Measurements from ENCODE around the gene TBXA2R.
"Not testable (repeated sequence)": the region's sequence is repeated elsewhere in the genome, so short reads cannot be mapped to it uniquely, and the experiment has no call there.

The TBXA2R gene

DNA sequence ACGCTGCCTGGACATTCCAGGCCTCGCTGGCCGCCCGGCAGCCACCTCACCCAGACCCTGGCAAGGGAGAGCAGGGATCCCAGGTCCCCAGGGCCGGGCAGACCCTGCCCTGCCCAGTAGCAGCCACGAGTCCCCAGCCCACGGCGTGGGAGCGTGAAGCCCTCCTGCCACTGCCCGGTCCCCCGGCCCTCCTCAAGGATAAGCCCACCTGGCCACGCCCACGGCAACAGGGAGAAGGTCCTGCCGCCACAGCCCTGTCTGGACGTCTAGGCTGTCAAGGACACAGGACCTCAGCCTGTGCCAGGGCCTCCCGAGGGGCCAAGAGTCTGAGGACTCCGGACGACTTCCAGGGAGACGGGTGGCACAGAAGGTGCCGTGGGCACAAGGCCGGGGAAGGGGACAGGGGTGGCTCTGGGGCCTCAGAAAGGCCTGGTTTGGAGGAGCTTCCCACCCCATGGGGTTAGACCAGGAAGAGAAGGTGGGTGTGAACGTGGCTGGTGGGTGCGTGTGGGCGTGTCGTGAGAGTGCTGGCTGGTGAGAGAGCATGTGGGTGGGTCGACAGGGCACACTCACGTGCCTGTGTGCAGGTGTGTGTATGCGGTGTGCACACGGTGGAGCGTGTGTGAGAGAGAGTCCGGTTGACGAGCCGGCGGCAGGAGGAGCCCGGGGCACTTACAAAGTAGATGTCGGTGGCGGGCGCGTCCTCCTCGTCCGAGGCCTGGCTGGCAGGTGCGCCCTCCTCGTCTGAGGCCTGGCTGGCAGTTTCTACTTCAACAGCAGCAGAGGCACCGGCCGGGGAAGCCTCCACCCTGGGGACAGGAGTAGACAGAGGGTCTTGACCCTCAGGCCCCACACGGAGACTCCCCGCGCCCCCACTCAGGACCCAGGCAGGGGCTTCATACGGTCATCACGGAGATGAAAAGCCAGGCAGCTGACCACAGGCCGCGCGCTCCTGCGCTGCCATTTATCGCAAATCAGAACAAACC is 31.8 kb upstream of the TBXA2R start:
- no peak for DNase-seq

DNA sequence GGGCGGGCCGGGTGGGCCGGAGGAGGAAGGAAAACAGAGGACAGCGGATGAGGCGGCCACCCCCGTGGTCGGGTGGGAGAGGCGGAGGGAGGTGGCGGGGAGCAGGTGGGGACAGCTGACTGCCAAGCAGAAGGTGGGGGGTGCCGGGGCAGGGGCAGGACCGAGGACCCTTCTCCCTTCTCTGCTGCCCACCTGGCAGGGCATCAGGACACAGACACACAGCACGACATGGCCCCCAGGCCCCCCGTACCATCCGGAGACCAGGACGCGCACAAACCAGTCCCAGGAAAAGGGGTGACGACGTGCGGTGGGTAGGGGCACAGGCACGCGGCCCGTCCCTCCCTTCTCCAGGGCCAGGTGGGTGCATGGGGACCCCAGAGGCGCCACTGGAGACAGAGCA is 30.9 kb upstream of the TBXA2R start:
- DNase-seq: no peak

DNA sequence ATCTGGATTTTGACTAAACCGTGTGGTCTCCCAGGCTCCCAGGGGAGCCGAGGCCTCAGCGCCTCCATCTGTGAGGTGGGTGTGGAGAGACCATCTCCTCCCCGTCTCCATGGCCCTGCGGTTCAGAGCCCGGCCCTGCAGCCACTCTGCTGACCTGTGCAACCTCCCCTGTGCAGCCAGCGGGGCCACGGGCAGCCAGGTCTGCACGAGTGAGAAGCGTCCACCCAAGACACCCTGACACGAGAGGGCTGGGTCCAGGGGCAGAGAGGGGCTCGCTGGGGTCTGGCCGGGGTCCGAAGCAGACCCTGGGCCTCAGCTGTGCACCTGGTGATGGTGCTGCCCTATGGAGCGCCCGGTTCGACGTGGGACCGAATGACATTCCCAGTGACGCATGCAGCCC is 30.3 kb upstream of the TBXA2R start:
- no peak for DNase-seq

DNA sequence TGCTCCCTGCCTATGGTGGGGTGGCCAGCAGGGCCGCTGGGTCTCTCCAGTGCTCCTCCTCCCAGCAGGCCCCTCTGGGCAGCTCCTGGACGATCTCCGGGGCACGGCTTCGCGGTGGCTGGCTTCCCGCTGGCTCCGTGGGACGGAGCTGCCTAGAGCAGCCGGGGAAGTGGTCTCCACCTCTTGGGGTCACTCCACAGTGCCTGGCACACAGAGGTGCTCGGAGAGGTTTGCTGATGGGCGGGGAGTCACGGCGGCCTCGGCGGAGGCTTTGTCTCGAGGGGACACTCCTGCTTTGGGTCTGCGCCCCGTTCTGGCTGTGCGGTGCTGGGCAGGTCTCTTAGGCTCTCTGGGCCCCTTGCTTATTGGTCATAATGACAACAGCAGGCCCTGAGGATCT is 29.8 kb upstream of the TBXA2R start:
- no peak for DNase-seq

DNA sequence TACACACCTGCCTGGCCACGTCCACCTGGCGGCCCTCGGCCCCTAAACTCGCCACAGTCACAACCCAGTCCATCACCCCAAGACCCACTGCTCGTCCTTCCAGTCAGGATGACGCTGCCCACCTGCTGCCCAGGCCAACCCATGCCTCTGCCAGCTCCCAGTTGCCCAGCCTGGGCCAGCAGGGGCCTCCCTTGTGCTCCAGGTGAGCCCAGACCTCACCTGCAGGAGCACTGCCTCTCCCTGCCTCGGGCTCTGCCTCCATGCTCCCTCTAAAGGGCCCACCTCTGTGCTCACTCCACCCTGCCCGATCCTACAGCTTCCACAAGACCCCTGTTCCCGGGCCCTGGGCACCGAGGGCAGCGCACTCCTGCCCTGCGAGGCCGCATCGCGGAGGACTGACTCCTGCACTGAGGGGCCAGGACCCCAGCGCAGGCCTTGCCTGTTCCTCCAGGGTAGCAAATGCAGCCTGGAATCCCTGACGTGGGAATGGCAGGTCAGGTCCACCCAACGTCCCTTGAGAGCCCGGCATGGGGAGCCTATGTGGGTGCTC is 27.9 kb upstream of the TBXA2R start:
- no peak for DNase-seq

DNA sequence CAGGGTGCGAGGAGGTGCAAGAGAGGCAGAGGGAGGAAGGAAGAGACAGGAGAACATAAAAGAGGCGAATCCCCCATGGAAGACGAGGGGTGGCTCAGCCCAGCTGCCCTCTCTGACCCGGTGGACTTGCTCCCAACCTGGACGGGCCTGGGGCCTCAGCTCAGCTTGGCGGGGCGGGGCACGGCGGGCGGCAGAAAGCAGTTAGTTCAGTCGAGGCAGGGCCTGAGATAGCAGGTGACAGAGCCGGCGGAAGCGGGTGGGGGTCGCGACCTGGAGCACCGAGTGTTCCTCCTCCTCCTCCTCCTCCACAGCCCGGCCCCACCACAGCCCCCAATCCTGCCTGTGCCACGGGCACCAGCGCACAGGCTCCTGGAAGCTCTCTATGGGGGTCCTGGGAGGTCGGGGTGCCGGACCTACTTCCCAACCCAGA is 26.9 kb upstream of the TBXA2R start:
- no peak for DNase-seq

DNA sequence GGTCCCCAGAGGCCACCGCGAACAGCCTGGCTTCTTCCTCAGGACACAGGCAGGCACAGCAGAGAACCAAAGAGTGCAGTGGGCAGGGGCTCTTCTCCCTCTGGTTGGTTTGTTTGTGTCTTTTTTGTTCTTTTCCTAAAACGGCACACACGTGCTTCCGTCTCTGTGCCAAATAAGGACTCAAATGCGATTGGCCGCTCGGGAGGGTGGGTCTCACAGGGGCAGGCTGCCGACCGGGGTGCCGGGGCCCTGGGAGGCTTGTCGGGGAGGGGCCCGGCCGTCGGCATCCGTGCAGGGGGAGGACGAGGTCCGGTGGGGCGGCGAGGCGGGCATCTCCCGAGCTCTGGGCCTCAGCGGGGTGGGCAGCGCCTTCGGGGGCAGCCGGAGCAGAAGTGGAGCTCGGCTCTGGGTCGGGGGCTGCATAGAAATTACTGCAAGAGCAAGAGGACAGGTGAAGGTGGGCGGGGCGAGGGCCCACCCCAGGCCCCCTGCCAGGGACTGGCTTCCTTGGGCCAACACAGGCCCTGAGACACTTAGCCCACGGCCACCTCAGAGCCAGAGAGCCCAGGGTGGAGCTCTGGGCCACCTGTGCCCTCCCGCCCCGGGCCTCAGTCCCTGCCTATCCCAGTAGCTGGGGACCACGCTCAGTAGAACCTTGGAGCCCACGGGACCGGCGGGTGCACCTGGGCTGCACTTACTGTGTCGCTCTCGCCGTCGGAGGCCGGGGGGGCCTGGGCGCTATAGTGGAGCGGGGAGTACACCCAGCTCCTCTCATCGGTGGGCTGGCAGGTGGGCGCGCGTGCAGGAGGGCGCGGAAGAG is 26.3 kb upstream of the TBXA2R start:
- DNase-seq: peak; percentile 14 to 25

DNA sequence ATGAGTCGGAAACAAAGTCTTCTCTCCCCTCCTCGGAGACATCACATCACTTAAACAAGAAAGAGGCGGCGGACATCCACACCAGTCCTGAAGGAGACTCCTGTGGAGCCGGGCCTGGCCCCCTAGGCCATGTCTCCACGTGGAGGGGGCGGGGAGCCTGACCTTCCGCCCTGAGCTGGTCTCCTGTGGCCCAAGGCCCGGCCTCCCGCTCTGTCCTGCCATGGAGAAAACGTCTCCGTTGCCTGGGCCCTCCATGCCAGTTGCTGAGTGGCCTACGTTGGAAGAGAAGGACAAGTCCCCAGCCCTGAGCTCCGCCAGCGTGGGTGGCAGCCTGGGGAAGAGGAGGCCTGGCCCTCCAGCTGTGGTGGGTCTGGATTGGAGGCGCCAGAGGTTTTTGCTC is 25.4 kb upstream of the TBXA2R start:
- DNase-seq: no peak

DNA sequence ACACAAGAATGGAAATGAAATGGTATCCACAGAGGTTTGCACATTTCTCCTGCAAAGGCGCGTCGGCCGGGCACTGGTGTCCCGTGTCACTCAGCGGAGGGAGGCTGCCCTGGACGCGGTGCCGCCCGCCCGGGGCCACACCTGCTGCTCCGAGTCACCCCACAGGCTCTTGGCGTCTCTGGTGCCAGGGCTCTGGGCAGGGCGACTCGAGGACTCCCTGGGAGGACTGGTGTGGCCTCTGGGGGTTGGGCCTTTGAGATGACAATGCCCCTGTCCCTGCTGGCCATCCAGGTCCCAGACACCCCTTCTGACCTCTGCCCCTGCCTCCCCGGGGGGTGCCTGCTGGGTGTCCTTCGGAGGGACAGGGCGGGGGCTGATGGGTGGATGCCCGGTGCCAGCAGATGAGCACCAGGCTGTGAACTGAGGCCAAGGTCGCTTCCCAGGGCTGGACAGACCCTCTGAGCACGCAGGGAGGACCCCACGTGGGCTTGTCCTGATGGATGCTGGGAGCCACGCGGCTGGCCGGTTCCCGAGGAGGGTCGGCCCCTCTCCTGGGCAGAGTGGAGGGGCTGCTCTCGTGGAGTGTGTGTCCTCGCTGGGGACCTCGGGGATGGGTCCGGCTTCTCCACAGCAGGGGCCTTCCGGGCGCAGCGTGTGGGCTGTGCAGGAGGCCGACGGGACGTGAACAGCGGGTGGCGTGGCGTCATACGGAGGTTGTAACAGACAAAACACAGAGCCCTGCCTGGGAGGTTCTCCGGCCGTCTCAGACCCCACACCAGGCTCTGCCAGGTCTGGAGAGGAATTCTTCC is 24.6 kb upstream of the TBXA2R start:
- DNase-seq: no peak

DNA sequence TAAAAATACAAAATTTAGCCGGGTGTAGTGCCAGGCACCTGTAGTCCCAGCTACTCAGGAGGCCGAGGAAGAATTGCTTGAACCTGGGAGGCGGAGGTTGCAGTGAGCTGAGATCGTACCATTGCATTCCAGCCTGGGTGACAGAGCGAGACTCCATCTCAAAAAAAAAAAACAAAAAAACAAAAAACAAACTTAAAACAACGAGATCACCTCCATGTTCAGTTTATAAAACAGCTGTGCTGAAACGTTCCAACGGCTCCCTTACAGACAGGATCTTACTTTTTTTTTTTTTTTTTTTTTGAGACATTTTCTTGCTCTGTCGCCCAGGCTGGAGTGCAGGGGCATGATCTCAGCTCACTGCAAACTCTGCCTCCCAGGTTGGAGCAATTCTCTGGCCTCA is 22.1 kb upstream of the TBXA2R start:
- DNase-seq: not testable (repeated sequence)

DNA sequence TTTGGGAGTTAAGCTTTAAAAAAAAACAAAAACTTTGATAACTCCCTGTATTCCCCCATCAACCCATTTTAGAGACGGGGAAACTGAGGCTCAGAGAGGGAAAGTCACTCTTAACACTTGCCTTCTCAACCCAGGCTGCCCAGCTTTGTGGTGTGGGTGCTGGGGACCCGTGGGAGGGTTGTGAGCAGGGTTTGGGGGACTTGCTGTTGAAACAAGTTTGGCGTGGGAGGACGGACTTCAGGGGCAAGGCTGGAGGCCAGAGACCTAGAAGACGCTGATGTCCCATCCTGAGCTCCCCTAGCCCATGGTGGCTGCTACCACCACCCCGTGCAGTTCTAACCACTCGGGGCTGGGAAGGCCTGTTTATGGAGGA is 20.7 kb upstream of the TBXA2R start:
- DNase-seq: no peak

DNA sequence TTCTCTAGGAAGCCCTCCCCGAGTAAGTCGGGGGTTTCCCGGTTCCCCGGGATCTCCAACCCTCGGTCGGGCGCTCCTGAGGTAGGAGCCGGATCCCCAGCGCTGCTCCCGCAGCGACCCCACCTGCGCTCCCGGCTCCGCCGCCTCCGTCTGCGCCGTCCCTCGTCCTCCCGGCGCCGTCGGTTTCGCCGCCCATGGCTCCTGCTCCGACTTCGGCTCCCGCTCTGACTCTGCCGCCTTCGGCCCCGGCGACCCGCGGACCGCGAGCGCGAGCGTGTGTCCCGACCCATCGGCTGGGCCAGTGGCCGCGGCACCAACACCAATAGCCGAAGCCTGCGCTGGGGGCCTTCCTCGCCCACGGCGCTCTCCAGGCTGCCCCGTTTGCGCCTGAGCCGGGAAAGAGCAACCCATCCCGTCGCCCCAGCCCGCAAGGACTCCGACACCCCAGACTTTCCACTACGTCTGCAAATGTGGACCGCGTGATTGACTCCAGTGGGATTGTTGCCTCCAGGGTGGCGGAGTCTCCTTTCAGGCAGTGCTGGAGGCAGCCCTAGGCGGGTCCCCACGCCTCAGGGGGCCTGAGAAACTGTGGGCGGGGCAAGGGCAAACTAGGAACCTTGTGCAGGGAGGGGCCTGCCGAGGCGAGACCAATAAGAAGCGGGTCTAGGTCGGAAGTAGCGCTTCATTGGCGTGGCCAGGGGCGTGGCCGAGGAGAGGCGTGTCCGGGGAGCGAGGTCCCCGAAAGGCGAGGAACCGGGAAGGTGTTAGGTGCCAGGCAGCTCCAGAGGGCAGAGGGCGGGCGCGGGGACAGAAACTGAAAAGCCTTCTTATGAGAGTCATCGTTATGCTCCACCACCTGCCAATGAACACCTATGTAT is 20.0 kb upstream of the TBXA2R start, which contains the start of gene CACTIN:
TSS of gene CACTIN (minus strand) at position 318 of the 878 bp plus-strand sequence. CDS start at position 290, 28 bp downstream.
- peak; percentile 97 for DNase-seq

DNA sequence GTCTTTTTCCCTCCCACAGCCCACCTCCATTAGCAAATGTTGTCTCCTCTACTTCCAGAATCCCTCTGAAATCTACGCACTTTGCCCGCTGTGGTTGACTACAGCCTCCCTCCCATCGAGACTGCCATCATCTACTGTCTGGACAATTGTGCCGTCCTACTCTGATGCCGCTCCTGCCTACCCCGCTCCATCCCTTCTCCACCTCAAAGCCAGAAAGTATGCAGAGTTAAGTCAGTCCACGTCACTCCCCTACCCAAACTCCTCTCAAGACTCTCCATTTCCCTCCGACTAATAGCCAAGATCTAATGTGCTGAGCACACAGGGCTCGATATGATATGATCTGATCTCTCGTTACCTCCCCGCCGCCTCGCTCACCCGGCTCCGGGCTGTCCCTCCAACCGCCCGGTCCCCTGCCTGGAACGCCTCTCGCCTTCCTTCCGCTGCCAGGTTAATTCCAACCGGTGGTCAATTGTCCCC is 19.4 kb upstream of the TBXA2R start:
- DNase-seq: no peak

DNA sequence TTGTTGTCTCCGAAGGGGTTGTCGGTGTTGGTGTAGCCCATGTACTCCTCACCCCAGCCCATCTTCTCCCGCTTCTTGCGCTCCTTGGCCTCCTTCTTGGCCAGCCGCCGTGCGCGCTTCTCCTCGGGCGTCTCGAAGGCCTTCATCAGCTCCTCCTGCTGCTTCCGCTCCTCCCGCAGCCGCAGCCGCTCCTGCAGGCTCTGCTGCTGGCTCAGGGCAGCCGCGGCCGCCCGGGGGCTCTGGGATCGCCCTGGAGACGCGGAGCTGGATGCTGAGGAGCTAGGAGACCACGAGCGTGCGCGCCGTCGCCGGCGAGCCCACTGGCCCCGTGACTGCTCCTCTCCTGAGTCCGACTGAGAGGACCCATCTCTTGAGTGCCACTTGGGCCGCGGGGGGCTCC is 17.0 kb upstream of the TBXA2R start:
- DNase-seq: no peak

DNA sequence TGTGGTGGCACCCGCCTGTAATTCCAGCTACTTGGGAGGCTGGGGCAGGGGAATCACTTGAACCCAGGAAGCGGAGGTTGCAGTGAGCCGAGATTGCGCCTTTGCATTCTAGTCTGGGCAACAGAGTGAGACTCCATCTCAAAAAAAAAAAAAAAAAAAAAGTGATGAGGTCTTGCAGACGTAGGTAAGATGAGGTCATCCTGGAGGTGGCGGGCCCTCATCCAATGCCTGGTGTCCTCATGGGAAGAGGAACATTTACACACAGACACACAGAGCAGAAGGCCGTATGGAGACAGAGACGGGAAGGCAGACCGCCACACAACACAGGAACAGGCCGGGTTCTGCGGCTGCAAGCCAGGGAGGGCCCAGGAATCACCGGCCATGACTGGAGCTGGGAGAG is 15.5 kb upstream of the TBXA2R start:
- no peak for DNase-seq

DNA sequence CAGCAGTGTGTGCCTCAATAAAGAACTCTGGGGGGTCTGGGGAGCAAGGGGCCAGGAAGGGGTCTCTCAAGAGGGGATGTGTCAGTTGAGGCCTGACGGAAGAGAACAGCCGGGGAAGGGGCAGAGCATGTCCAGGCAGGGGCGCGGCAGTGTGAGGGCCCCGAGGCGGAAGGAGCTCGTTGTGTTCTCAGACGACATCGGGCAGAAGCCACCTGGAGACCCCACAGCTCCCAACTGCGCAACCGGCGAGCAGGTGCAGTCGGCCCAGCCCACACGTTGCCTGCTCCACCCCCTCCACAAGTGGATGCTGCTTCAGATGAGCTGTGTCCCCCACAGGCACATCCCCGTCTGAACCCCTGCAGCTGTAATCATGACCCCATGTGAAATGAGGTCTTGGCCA is 15.0 kb upstream of the TBXA2R start:
- no peak for DNase-seq

DNA sequence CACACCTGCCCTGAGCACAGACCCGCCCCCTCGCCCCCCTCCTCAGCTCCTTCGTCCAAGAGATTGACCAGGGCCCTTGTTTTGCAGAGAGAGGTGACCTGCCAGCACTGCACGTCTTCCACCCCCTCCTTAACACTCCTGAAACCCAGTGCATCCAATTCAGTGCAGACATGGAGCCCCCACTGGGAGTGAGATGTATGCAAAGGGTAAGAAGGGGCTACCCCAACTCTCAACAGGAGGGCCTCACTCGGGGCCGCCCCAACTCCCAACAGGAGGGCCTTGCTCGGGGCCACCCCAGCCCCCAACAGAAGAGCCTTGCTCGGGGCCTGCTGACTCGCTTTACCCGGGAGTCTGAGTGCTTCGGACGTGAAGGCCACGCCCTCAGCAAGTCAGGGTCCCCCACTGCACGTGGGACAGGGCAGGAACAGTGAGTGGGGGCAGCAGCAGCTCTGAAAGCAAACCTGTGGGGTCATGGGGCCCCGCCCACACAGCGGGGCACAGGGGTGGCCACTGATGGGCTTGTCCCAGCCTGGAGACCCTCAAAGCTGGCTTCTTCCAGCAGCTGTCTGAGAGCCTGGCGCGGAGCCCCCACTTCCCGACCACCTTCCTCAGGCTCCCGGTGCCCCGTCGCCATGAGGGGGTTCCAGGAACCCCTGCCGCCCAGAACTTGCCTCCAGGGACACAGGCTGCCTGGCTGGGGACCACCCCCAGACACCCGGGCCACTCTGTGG is 14.3 kb upstream of the TBXA2R start:
- no peak for DNase-seq

DNA sequence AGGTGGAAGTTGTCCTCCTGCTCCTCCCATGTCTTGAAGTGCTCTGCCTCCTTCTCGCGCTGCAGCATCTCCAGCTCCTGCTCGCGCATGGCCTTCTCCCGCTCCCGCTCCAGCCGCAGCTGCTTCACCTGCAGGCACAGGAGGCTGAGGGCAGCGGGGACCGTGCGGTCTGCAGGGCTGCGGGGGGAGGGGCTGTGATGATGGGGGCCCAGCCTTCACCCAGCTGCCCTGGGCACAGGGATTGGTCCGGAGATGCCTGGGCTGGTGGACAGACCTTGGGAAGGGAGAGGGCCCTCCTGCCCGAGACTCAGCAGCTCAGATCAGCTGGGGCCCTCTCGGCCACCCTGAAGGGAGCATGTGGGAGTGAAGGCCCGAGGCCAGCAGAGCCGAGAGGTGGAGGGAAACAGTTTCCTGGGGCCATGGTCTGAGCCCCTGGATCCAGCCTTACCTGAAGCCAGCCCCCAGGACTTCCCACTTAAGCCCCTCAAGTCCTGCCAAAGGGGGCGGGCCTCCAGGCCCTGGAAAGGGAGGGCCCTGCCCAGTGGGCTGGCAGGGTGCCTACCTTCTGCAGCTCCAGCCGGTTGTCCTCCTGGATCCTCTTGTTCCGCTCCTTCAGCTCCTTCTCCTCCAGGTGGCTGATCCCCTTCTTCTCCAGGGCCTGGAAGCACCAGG is 13.6 kb upstream of the TBXA2R start:
- DNase-seq: no peak

DNA sequence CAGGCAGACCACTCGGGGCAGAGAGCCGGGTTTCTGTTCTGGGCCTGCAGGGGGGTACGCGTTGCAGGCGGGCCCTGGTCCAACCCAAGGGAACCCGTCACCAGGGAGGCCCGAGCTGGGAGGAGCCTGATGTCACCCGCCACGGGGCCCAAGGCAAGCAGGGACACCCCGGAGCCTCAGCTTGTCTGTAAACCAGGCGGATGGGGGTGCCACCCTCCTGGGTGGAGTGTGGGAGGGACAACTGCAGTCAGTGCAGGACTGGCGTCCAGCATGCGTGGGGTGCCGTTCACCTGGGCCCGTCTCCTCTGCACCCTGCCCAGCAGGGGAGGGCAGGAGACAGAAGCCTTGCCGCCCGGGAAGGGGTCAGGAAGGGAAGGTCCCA is 12.9 kb upstream of the TBXA2R start:
- no peak for DNase-seq

All from hippocampal formation (tissue), 2 donors.